HG02678 (cell line): ENCODE results near the gene SPOCD1.

ENCODE experiments used
- ATAC-seq: cut with Tn5 transposase; IDR thresholded peaks from one replicate; pipeline ENCODE4 v1.9.1; 2021; ENCODE audit warnings: mild to moderate bottlenecking, moderate library complexity; ENCODE audit not compliant: unreplicated experiment

SPOCD1 gene

GRCh38 chr1:31758823-31759222 lies 57.0 kb downstream of the SPOCD1 start:
- ATAC-seq = no peak

- no peak for ATAC-seq
These were observed 57.8 kb downstream of the SPOCD1 start for GRCh38 chr1:31757989-31758388.

DNA sequence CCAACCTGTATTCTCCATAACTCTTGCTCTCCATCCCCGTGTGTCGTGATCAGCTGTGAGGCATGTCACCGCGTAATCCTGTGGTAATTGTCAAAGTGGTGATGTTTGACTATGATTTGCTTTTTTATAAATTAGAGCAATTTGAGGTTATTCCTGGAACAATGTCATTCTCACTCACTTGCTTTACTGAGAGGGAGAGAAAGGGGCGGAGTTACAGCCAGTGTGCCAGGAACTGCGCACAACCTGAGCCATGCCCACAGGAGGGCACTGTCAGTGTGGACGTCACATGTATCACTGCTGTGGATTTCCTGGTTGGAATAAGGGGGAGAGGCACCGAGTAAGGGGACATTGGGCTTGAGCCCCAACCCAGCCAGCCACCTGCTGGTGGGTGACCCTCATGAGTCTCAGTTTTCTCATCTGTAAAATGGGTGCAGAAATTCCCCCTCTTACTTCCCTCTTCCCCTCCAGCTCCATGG lies 58.6 kb downstream of the SPOCD1 start:
- ATAC-seq = no peak

DNA sequence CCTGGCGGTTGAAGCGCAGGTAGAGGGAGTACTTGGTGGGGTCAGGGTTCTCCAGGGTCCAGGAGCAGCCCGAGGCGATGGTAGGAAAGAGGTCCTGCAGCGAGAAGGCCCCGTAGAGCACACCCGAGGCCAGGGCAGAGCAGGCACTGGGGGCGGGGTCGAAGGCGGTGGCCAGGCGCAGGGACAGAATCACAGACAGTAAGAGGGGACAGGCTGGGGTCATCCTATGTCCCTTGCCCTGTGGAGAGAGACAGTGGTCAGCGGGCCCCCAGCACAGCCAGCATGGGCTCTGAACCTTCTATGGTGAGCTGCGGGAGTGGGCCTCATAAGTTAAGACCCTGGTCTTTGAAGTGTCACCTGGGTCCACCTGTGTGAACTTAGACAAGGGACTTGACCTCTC lies 59.2 kb downstream of the SPOCD1 start:
- no peak for ATAC-seq

- no peak for ATAC-seq
These were observed 59.9 kb downstream of the SPOCD1 start for GRCh38 chr1:31755850-31756492.

GRCh38 chr1:31755197-31755611 lies 60.6 kb downstream of the SPOCD1 start:
- ATAC-seq = no peak

- no peak for ATAC-seq
These were observed 61.4 kb downstream of the SPOCD1 start for GRCh38 chr1:31754397-31754796.

DNA sequence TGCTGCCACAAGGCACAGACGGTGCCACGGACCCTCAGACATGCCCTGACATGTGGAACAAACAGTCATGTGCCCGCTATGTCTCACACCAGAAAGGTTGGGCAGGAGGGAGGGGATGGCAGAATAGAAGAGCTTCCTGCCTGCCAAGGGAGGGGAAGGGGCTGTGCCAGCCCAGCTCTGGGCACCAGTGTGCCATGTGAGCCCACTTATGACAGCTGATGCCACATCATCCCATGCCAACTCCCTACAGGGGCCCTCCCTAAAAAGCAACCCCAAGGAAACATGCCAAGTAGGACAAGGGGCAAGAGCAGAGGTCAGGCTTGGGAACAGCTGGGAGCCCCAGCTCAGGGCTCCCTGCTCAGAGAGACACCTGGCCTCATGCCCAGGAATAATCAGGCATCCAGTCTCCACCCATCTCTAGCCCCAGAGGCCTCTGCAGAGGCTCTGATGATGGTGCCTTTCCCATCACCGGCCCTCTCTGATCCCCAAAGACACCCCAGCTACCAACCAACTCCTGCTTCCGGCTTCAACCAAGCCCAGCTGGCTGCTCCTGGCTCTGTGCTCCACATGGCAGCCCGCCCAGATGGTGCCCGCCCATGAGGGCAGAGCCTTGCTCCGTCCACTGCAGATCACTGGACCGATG lies 62.0 kb downstream of the SPOCD1 start:
- no peak for ATAC-seq

DNA sequence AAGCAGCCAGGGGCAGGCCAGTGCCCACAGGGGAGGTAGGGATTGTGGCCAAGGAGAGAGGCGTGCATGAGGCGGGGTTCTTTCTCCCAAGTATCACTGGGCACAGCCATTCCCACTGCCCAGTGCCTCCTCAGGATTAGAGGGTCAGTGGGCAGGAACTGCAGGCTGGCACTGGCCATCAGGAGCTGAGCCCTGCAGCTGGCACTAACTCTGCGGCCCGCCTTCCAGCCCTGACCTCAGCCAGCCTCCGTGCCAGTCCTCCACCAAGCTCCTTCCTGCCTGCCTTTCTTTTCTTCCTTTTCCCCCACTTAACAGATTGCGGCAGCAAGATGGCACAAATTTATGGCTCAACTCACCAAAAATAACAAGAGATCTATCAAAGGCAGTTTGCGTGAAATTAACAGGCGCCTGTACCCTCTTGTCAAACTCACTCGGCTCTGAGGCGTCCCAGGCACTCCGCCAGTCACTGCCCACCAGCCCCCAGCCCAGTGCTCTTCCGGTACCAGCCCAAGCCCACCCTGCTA lies 62.8 kb downstream of the SPOCD1 start:
- ATAC-seq = no peak

DNA sequence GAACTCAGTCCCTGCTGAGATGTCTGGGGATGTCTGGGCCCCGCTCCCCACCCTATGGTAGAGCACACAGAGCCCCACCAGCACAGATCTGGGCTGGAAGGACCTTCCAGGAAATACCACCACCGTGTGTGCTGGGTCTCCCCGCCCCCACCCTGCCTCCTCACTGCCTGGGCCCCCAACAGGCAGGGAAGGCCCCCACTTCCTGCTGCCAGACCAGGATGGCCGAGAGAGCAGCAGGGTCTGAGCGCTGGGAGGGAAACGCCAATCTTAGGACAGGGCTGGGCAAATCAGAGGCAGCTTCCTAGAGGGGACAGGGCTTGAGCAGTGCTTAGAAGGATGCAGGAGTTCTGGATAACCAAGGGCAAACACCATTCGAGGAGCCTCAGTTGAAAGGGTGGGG lies 63.6 kb downstream of the SPOCD1 start:
- ATAC-seq = no peak

GRCh38 chr1:31751822-31752241 lies 64.0 kb downstream of the SPOCD1 start:
- no peak for ATAC-seq

- no peak for ATAC-seq
These were observed 64.8 kb downstream of the SPOCD1 start for GRCh38 chr1:31750858-31751510.

DNA sequence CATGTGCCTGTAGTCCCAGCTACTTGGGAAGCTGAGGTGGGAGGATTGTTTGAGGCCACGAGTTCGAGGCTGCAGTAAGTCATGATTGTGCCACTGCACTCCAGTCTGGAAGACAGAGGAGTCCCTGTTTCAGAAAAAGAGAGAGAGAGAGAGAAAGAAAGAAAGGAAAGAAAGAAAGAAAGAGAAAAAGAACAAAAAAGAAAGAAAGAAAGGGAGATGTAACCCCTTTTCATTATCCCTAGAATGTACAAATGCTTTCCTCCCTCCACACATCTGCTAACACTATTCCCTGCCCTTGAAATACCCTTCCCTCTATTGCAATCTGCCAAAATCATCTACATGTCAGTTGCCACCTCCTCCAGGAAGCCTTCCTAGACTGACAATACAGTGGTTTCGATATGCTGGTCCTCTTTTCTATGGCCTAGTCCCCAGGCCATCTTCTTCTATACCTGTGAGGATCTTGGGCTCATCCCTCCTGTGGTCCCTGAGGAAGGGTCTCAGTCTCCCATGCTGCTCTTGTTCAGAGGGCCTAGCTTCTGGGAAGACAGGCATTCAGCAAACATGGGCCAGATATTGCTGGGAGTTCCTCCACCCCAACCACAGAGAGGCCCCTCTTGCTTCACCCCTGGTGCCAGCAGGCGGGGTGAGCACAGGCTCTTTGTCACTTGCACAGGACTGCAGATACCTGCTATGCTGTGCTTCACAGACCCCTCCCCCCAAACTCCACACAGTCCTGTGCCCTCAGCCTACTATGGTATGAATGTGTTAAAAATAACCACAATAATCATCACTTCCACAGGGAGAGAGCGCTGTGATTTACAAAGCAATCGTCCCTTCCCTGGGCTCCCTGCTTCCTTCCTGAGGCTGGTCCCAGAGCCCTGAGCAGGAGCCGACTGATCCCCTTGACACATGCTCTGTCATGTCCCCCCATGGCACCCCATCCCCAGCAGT lies 65.8 kb downstream of the SPOCD1 start:
- no peak for ATAC-seq

DNA sequence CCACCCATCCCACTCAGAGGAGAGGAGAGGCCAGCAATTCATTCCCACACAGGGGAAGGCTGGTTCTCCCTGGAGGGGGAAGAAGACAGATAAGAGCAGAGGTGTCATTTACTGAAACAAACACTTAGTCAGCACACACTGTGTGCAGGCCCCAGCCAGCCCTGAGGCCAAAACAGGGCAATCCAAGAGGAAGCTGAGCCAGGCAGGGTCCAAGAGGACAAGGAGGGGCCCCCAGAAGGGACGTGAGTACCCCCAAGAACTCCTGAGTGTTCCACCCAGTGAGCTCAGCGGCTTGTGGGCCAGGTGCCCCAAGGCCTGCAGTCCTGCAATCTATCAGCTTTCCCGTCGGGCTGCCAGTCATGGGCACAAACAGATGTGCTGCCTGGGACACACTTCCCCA lies 67.5 kb downstream of the SPOCD1 start:
- ATAC-seq = no peak

- no peak for ATAC-seq
These were observed 68.5 kb downstream of the SPOCD1 start for GRCh38 chr1:31747304-31747703.

DNA sequence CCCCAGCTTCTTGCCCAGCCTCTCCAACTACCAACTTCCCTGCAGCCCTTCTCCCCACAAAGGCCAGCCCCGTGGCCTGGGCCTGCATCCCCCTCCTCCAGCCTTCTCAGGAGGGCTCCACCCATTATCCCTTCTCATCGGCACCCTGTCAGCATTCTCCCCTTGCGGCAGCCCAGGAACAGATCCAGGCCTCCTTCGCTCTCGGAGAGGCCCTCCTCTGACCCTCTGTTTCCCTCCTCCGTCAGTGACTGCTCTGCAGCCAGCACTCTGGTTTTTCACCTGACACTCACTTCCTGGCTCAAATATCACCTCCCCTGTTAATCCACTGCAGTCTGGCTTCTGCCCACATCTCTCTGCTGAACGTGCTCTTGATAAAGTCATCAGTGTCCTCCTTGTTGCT lies 69.1 kb downstream of the SPOCD1 start:
- no peak for ATAC-seq

DNA sequence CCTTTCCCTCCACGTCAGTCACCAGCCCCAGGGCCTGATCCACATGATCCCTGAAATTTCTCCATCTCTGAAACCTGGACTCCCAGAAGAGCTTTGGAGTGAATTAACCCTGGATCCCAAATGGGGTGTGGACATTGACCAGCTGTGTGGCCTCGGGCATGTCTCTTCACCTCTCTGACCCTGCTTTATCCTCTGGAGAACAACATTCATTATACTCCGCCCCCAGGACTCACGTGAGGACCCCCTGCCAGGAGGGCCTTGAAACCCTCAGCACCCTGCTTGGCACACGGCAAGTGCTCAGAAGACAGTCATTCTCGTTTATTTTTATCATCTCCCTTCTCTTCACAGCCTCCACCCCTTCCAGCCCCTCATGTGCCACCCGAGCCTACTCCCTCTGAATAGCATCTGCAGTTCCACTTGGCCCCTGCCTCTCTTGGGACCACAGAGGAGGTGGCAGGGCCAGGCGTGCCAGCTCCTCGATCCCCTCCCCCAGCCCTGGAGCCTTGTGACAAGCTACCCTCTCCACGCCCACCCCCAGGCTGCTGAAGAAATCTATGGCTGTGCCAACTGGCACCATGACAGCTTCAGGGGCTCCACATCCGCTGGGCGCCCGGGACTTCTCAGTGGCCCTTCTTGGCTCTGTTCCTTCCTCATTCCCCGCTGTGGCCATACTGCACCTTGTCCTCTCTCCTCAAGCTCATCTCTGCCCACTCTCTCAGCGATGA lies 69.7 kb downstream of the SPOCD1 start:
- ATAC-seq = no peak

- ATAC-seq = no peak
These were observed 70.5 kb downstream of the SPOCD1 start for GRCh38 chr1:31745096-31745945.

- ATAC-seq = peak; percentile 56
These were observed 71.5 kb downstream of the SPOCD1 start for GRCh38 chr1:31744165-31744888.
